H1 (cell line): ENCODE measurements around the gene LTBP1. TPM values are rescaled to one million over a fixed set of nuclear protein-coding genes. Genes with fewer than 3 reads are reported as not detected.

Experiments
- CTCF ChIA-PET: fragments of 300-600 bp; sonication (Branson Sonifier 250); formaldehyde crosslinking; loops from one replicate; lab custom pipeline; 2021; ENCODE audit not compliant: partially characterized antibody; lab: Charles Lee
- POLR2A ChIA-PET: fragments of 300-600 bp; sonication (Branson Sonifier 250); formaldehyde crosslinking; loops from one replicate; lab custom pipeline; 2021; ENCODE audit warnings: inconsistent platforms; ENCODE audit not compliant: partially characterized antibody; lab: Charles Lee
- DNase-seq, 2 experiments: peaks; one replicate each; pipeline versions ENCODE4 v3.0.0 to v3.0.0-alpha.2; 2010 to 2022; ENCODE audit warnings: low spot score in 2 of 2, low read depth in 1 of 2, mixed read lengths in 1 of 2
- FAIRE-seq: peaks from 2 replicates; lab custom pipeline; 2011; peaks lifted over from hg19 to GRCh38; lab: Jason Lieb, UNC
- H2AFZ ChIP-seq: 2 replicates; pipeline ENCODE4 v1.8.1; 2012; ENCODE audit warnings: low read length, inconsistent platforms
- H2AK5ac ChIP-seq: 2 replicates; pipeline ENCODE4 v1.6.1; 2013; ENCODE audit warnings: low read depth, low read length
- H2BK120ac ChIP-seq: replicated peaks from 2 replicates; pipeline ENCODE3; 2013; ENCODE audit warnings: low read depth, low read length, inconsistent platforms
- H2BK12ac ChIP-seq: 2 replicates; pipeline ENCODE4 v1.6.1; 2013; ENCODE audit warnings: low read depth, low read length
- H2BK15ac ChIP-seq: 2 replicates; pipeline ENCODE4 v1.6.1; 2013; ENCODE audit warnings: low read length
- H2BK20ac ChIP-seq: 2 replicates; pipeline ENCODE4 v1.6.1; 2013; ENCODE audit warnings: low read length
- H2BK5ac ChIP-seq: 2 replicates; pipeline ENCODE4 v1.6.1; 2013; ENCODE audit warnings: low read depth, low read length
- H3K14ac ChIP-seq: 2 replicates; pipeline ENCODE4 v1.6.1; 2013; ENCODE audit warnings: inconsistent platforms; ENCODE audit not compliant: insufficient read length
- H3K18ac ChIP-seq: 2 replicates; pipeline ENCODE4 v1.6.1; 2013; ENCODE audit warnings: low read length; ENCODE audit errors: extremely low read depth
- H3K23ac ChIP-seq: 2 replicates; pipeline ENCODE4 v1.6.1; 2013; ENCODE audit warnings: inconsistent platforms; ENCODE audit not compliant: insufficient read length
- H3K23me2 ChIP-seq: 2 replicates; pipeline ENCODE4 v1.6.1; 2013; ENCODE audit warnings: low read depth, low read length
- H3K27ac ChIP-seq: 2 replicates; pipeline ENCODE4 v1.6.1; 2011; ENCODE audit warnings: low read depth, low read length, inconsistent platforms
- H3K27me3 ChIP-seq, 4 experiments: replicated peaks in 1 of 4; 1 replicate in 1 of 4; 2 replicates in 3 of 4; pipeline versions ENCODE4 v1.6.1 to v1.8.1; 2011 to 2013; ENCODE audit warnings: low read length in 3 of 4, mild to moderate bottlenecking in 3 of 4, inconsistent platforms in 2 of 4, mixed read lengths in 2 of 4, moderate library complexity in 1 of 4; ENCODE audit not compliant: control insufficient read depth in 3 of 4, insufficient read depth in 3 of 4; ENCODE audit errors: extremely low read depth in 1 of 4
- H3K36me3 ChIP-seq, 4 experiments: 2 replicates each; pipeline versions ENCODE4 v1.6.1 to v1.8.1; 2011 to 2013; ENCODE audit warnings: mild to moderate bottlenecking in 4 of 4, low read length in 3 of 4, moderate library complexity in 2 of 4, control low read depth in 1 of 4, inconsistent platforms in 1 of 4; ENCODE audit not compliant: insufficient read depth in 4 of 4, control insufficient read depth in 2 of 4
- H3K4ac ChIP-seq: replicated peaks from 2 replicates; pipeline ENCODE3; 2013; ENCODE audit warnings: low read length, low read depth, mixed read lengths, inconsistent platforms; ENCODE audit not compliant: insufficient read length
- H3K4me1 ChIP-seq, 4 experiments: replicated peaks in 1 of 4; 1 replicate in 1 of 4; 2 replicates in 3 of 4; pipeline versions ENCODE4 v1.6.1 to v1.8.1; 2011 to 2013; ENCODE audit warnings: low read length in 3 of 4, inconsistent platforms in 2 of 4, mixed read lengths in 1 of 4; ENCODE audit not compliant: insufficient read depth in 4 of 4, control insufficient read depth in 3 of 4
- H3K4me2 ChIP-seq, 2 experiments: 2 replicates each; pipeline versions ENCODE4 v1.6.1 to v1.8.1; 2011 to 2013; ENCODE audit warnings: low read depth in 2 of 2, low read length in 2 of 2, control low read depth in 1 of 2, inconsistent platforms in 1 of 2, mild to moderate bottlenecking in 1 of 2; ENCODE audit not compliant: insufficient read depth in 1 of 2
- H3K4me3 ChIP-seq, 4 experiments: fragments of 200-600, 300-600 bp in 1 of 4; sonication (generic), shearing (Covaris generic), sonication (Bioruptor Twin) in 1 of 4; 2 replicates each; pipeline versions ENCODE4 v1.5.1 to v1.8.1; 2011 to 2016; ENCODE audit warnings: low read length in 4 of 4, low read depth in 3 of 4, control low read depth in 2 of 4, inconsistent platforms in 2 of 4, mild to moderate bottlenecking in 2 of 4, mixed read lengths in 1 of 4, moderate library complexity in 1 of 4; ENCODE audit not compliant: insufficient read depth in 2 of 4; ENCODE audit errors: extremely low read depth in 1 of 4
- H3K56ac ChIP-seq: replicated peaks from 2 replicates; pipeline ENCODE3; 2013; ENCODE audit warnings: low read depth, mild to moderate bottlenecking, mixed read lengths, low read length, inconsistent platforms; ENCODE audit not compliant: insufficient read length
- H3K79me1 ChIP-seq: 2 replicates; pipeline ENCODE4 v1.6.1; 2013; ENCODE audit warnings: low read depth, low read length, control low read depth
- H3K79me2 ChIP-seq, 2 experiments: 2 replicates each; pipeline versions ENCODE4 v1.6.1 to v1.8.1; 2012 to 2013; ENCODE audit warnings: low read length in 2 of 2, mild to moderate bottlenecking in 2 of 2, inconsistent platforms in 1 of 2; ENCODE audit not compliant: insufficient read depth in 2 of 2, control insufficient read depth in 1 of 2
- H3K9ac ChIP-seq, 4 experiments: replicated peaks in 1 of 4; 1 replicate in 1 of 4; 2 replicates in 3 of 4; pipeline versions ENCODE4 v1.6.1 to v1.8.1; 2011 to 2013; ENCODE audit warnings: low read depth in 3 of 4, low read length in 3 of 4, control low read depth in 2 of 4, mild to moderate bottlenecking in 2 of 4, moderate library complexity in 2 of 4, inconsistent platforms in 1 of 4; ENCODE audit errors: extremely low read depth in 1 of 4
- H3K9me3 ChIP-seq, 2 experiments: 2 replicates each; pipeline versions ENCODE4 v1.6.1 to v1.8.1; 2012 to 2013; ENCODE audit warnings: mild to moderate bottlenecking in 2 of 2, moderate library complexity in 2 of 2, control low read depth in 1 of 2, inconsistent platforms in 1 of 2, low read depth in 1 of 2, low read length in 1 of 2, mixed read lengths in 1 of 2; ENCODE audit not compliant: insufficient read depth in 2 of 2
- H4K20me1 ChIP-seq, 2 experiments: replicated peaks in 1 of 2; 2 replicates each; pipeline versions ENCODE3 to v1.8.1; 2011 to 2013; ENCODE audit warnings: inconsistent platforms in 2 of 2, low read length in 2 of 2, mild to moderate bottlenecking in 1 of 2; ENCODE audit not compliant: insufficient read depth in 2 of 2, control insufficient read depth in 1 of 2
- H4K5ac ChIP-seq: 2 replicates; pipeline ENCODE4 v1.6.1; 2013; ENCODE audit warnings: low read length, low read depth, mixed read lengths, inconsistent platforms; ENCODE audit not compliant: insufficient read length
- H4K8ac ChIP-seq: 2 replicates; pipeline ENCODE4 v1.8.0; 2013; ENCODE audit warnings: mild to moderate bottlenecking, moderate library complexity, low read length, inconsistent platforms; ENCODE audit not compliant: insufficient read depth; ENCODE audit errors: extremely low read depth
- H4K91ac ChIP-seq: replicated peaks from 2 replicates; pipeline ENCODE3; 2013; ENCODE audit warnings: low read length, mixed read lengths, inconsistent platforms; ENCODE audit not compliant: insufficient read length
- ASH2L ChIP-seq: fragments of 200-600, 300-600 bp; sonication (generic); IDR thresholded peaks from one replicate; pipeline ENCODE4 v1.7.1; 2017; ENCODE audit warnings: low read length
- CBX5 ChIP-seq: fragments of 300-800, 300-1000 bp; sonication (generic); IDR thresholded peaks from 2 replicates; pipeline ENCODE4 v1.7.1; 2016; ENCODE audit warnings: antibody characterized with exemption, low read length, low read depth
- GTF2F1 ChIP-seq: IDR thresholded peaks from 2 replicates; pipeline ENCODE4 v1.6.1; 2012; ENCODE audit warnings: low read depth, low read length, improper control_type of control experiment, borderline replicate concordance
- POLR2A ChIP-seq, 2 experiments: IDR thresholded peaks; 1 replicate in 1 of 2; 2 replicates in 1 of 2; pipeline ENCODE4 v1.6.1; 2011; ENCODE audit warnings: low read depth in 2 of 2, low read length in 2 of 2, mild to moderate bottlenecking in 2 of 2; ENCODE audit errors: control extremely low read depth in 1 of 2
- SAP30 ChIP-seq: fragments of 300-600 bp; sonication (generic); IDR thresholded peaks from 2 replicates; pipeline ENCODE4 v1.7.1; 2012; ENCODE audit warnings: low read length, moderate library complexity, mild to moderate bottlenecking, inconsistent platforms; ENCODE audit not compliant: insufficient read depth, insufficient replicate concordance
- TBP ChIP-seq: IDR thresholded peaks from 2 replicates; pipeline ENCODE4 v1.6.1; 2011; ENCODE audit warnings: low read depth, low read length, improper control_type of control experiment
- ZNF274 ChIP-seq: IDR thresholded peaks from 2 replicates; pipeline ENCODE4 v1.7.0; 2012; ENCODE audit warnings: low read length, borderline replicate concordance; ENCODE audit errors: extremely low read depth
- WGBS, 2 experiments: shearing (Covaris generic) in 1 of 2; methylation state at CpG; one replicate each; pipeline versions ENCODE4 v1.1.6 to v1.1.7; 2013 to 2015; ENCODE audit warnings: low lambda C conversion rate in 2 of 2, mixed read lengths in 2 of 2, inconsistent platforms in 1 of 2, low coverage in 1 of 2, missing lambda C conversion rate in 1 of 2; ENCODE audit not compliant: insufficient replicate concordance in 2 of 2, insufficient coverage in 1 of 2, insufficient read length in 1 of 2; ENCODE audit errors: extremely low coverage in 1 of 2, missing lambda C conversion rate in 1 of 2; 5-methylcytosine and 5-hydroxymethylcytosine counted together
- polyA plus RNA-seq, 7 experiments: library from polyadenylated mRNA; depleted of rRNA in 3 of 7; stranded (reverse) in 5 of 7; unstranded in 2 of 7; fragments of >200 nt in 5 of 7; fragments of 200-250 nt in 2 of 7; gene quantifications; 1 replicate in 5 of 7; 2 replicates in 1 of 7; 4 replicates in 1 of 7; pipeline versions ENCODE4 v1.2.1 to v1.2.3, GENCODE V29; 2011 to 2013; ENCODE audit warnings: missing spikeins in 2 of 7, mixed read lengths in 2 of 7
- total RNA-seq: library from RNA; stranded (reverse); fragmentation: NEBNext Ultra II Directional; extraction: Animal tissue kit (Norgen Biotek cat#: 25700); gene quantifications from 2 replicates; pipeline ENCODE4 v1.2.1, GENCODE V29; 2021

Gene LTBP1
- total and polyA plus RNA-seq, 2 of the 8 experiments (the other 6 are each of a cell fraction or from before 2014, with no cell fraction given): 15.4 to 24.7 TPM

- FAIRE-seq (no peak), DNase-seq (no peak)
- H2AK5ac ChIP-seq: no peak overlapping the region
- H4K91ac ChIP-seq: no peak overlapping the region
- no peak overlapping the region for H2BK15ac ChIP-seq
- no peak overlapping the region for H3K4me2 ChIP-seq
- no peak overlapping the region for H3K9ac ChIP-seq
- H4K8ac ChIP-seq: no peak overlapping the region
- no peak overlapping the region for H3K27ac ChIP-seq
- WGBS, 2 experiments: 91% methylated on average over 4 of the region's 4 CpGs; no CpG with 5 or more reads in 1 of the 2 experiments
- no peak overlapping the region for H2BK20ac ChIP-seq
- no peaks in the 10 kb centered on the region for H3K79me2 ChIP-seq
- H2AFZ ChIP-seq: no peak overlapping the region
- H3K79me1 ChIP-seq: no peaks in the 10 kb centered on the region
- no peaks in the 10 kb centered on the region for H3K9me3 ChIP-seq
- H3K56ac ChIP-seq: no peak overlapping the region
- no peak overlapping the region for H4K5ac ChIP-seq
- no peak overlapping the region for H3K4me3 ChIP-seq
- no peak overlapping the region for H2BK120ac ChIP-seq
- H3K23ac ChIP-seq: no peak overlapping the region
- no peak overlapping the region for H3K14ac ChIP-seq
- no peaks in the 10 kb centered on the region for H4K20me1 ChIP-seq
- no peaks in the 10 kb centered on the region for H3K4me1 ChIP-seq
- no peak overlapping the region for H3K18ac ChIP-seq
- ChIA-PET CTCF (interaction anchor here (0.5 kb wide), 1 partner anchor 48 kb away, joined by 3 read pairs; no protein-coding TSS in a partner anchor), POLR2A (no interaction called here)
- no peak overlapping the region for H2BK5ac ChIP-seq
- H3K23me2 ChIP-seq: no peaks in the 10 kb centered on the region
- no peak overlapping the region for H2BK12ac ChIP-seq
- no peak overlapping the region for H3K4ac ChIP-seq
- H3K27me3 ChIP-seq: no peaks in the 10 kb centered on the region
- H3K36me3 ChIP-seq: no peaks in the 10 kb centered on the region
- TF ChIP-seq GTF2F1: no peak
- no peak for TF ChIP-seq ZNF274
- no peak for TF ChIP-seq SAP30
- no peak for TF ChIP-seq TBP
- no peak for TF ChIP-seq CBX5
- TF ChIP-seq ASH2L: no peak
- no peak for TF ChIP-seq POLR2A (IDR thresholded peaks at IDR 0.05; ENCODE audit: control extremely low read depth in 1 of 2, low read depth in 2 of 2, low read length in 2 of 2)
These were observed 293.4 kb downstream of the LTBP1 start for GRCh38 chr2:33240178-33240577.
